ENCODE results near the gene OR2T35. TPM values are rescaled to one million over a fixed set of nuclear protein-coding genes. Genes with fewer than 3 reads are reported as not detected.

Gene OR2T35
- total and polyA plus RNA-seq, 2 experiments from 2014 or later = not detected

GRCh38 chr1:248611883-248612414 lies 33.1 kb downstream of the OR2T35 start:
- Mint-ChIP-seq H3K36me3 (ENCODE audit: low read depth) (peaks cover 21% of the 10 kb centered on the region), H3K27ac (no peak overlapping the region)

More at GRCh38 chr1:248611883-248612414, 33.1 kb downstream of the OR2T35 start:
- H3F3A ChIP-seq (replicated peaks; ENCODE audit: low read depth) = no peaks in the 10 kb centered on the region
- H3K27me3 ChIP-seq (ENCODE audit: insufficient read depth) = no peaks in the 10 kb centered on the region
- H4K20me1 ChIP-seq (replicated peaks; ENCODE audit: insufficient read depth) = no peaks in the 10 kb centered on the region
- H3K27ac ChIP-seq (ENCODE audit: low read depth) = no peak overlapping the region
- H3K9me2 ChIP-seq (ENCODE audit: insufficient read depth) = no peaks in the 10 kb centered on the region
- H3K4me1 ChIP-seq (ENCODE audit: insufficient read depth) = no peaks in the 10 kb centered on the region
- ATAC-seq = no peak
- TF ChIP-seq ZNF462 (CRISPR knock-in tag; IDR thresholded peaks at IDR 0.05) (no peak), REST (IDR thresholded peaks at IDR 0.05; ENCODE audit: unreplicated experiment) (no peak), CREB1 (CRISPR knock-in tag; IDR thresholded peaks at IDR 0.05; ENCODE audit: low read depth) (no peak), ZNF331 (CRISPR knock-in tag; IDR thresholded peaks at IDR 0.05; ENCODE audit: low read depth) (no peak), EZH2 (IDR thresholded peaks at IDR 0.05; ENCODE audit: low read depth, unreplicated experiment) (no peak), JUNB (IDR thresholded peaks at IDR 0.05; ENCODE audit: unreplicated experiment) (no peak), STAT1 (IDR thresholded peaks at IDR 0.05; ENCODE audit: unreplicated experiment) (no peak), ZNF114 (CRISPR knock-in tag; IDR thresholded peaks at IDR 0.05) (no peak), POLR2AphosphoS5 (IDR thresholded peaks at IDR 0.05; ENCODE audit: low read depth) (no peak), NANOG (IDR thresholded peaks at IDR 0.05; ENCODE audit: borderline replicate concordance) (no peak), EZH2phosphoT487 (IDR thresholded peaks at IDR 0.05; ENCODE audit: unreplicated experiment) (no peak), ETS1 (IDR thresholded peaks at IDR 0.05) (no peak), CTCF (conservative IDR thresholded peaks at IDR 0.05; ENCODE audit: low read depth in 2 of 2) (no peak)
- Mint-ChIP-seq H3K27me3 (ENCODE audit: insufficient read depth, low read depth, poor library complexity) (no peaks in the 10 kb centered on the region), H3K9me3 (peaks cover 88% of the 10 kb centered on the region), H3K4me3 (no peak overlapping the region), H3K4me1 (no peaks in the 10 kb centered on the region)
- no peaks in the 10 kb centered on the region for H3K79me2 ChIP-seq (replicated peaks; ENCODE audit: insufficient read depth)
- H3K36me3 ChIP-seq (ENCODE audit: insufficient read depth) = 0 out of 2 replicates have a peak, but pooled peaks cover 4% of the 10 kb centered on the region
- no peak overlapping the region for H2AFZ ChIP-seq
- DNase-seq (ENCODE audit: low spot score) = no peak
- no peak overlapping the region for H3K4me2 ChIP-seq
- no peak overlapping the region for H3K4me3 ChIP-seq

All from GM23338 (cell line).